OCI-LY3 (cell line): ENCODE results near the gene RFPL1.

Experiments used
- H2AFZ ChIP-seq: fragments of 200-600, 300-600 bp; shearing (Covaris generic); 2 replicates; pipeline ENCODE4 v1.6.0; 2014; ENCODE audit warnings: antibody characterized with exemption, low read depth, low read length
- H3K27ac ChIP-seq: fragments of 200-600, 300-600 bp; sonication (generic); 2 replicates; pipeline ENCODE4 v1.5.1; 2014; ENCODE audit warnings: mild to moderate bottlenecking, low read length, moderate library complexity, mixed read lengths
- H3K27me3 ChIP-seq: fragments of 200-600, 300-600 bp; sonication (generic); 2 replicates; pipeline ENCODE4 v1.6.1; 2014; ENCODE audit warnings: low read depth, low read length, mixed read lengths
- H3K36me3 ChIP-seq: fragments of 200-600, 300-600 bp; sonication (generic); replicated peaks from 2 replicates; pipeline ENCODE3; 2014; ENCODE audit warnings: low read depth, low read length, mixed read lengths
- H3K4me1 ChIP-seq: fragments of 300-600, 200-600 bp; sonication (generic); 2 replicates; pipeline ENCODE4 v1.6.1; 2014; ENCODE audit warnings: low read length, mixed read lengths
- H3K4me2 ChIP-seq: fragments of 200-600, 300-600 bp; sonication (generic); 2 replicates; pipeline ENCODE4 v1.6.1; 2014; ENCODE audit warnings: low read length, mixed read lengths
- H3K4me3 ChIP-seq: fragments of 300-600, 200-600 bp; sonication (generic); 2 replicates; pipeline ENCODE4 v1.5.1; 2014; ENCODE audit warnings: antibody characterized with exemption, mild to moderate bottlenecking, low read length, moderate library complexity
- H3K79me2 ChIP-seq: fragments of 300-600, 200-600 bp; shearing (Covaris generic); 2 replicates; pipeline ENCODE4 v1.6.1; 2014; ENCODE audit warnings: mild to moderate bottlenecking, low read length, mixed read lengths
- H3K9ac ChIP-seq: fragments of 300-600, 200-600 bp; shearing (Covaris generic); 2 replicates; pipeline ENCODE4 v1.6.0; 2014; ENCODE audit warnings: mild to moderate bottlenecking, low read length, moderate library complexity
- H3K9me3 ChIP-seq: fragments of 200-600, 300-600 bp; shearing (Covaris generic); 2 replicates; pipeline ENCODE4 v1.6.1; 2014; ENCODE audit warnings: low read length, mixed read lengths; ENCODE audit not compliant: insufficient read depth
- H4K20me1 ChIP-seq: fragments of 200-600, 300-600 bp; sonication (generic); 2 replicates; pipeline ENCODE4 v1.6.1; 2016; ENCODE audit warnings: low read length, mixed read lengths; ENCODE audit not compliant: insufficient read depth
- CTCF ChIP-seq: fragments of 200-600, 300-600 bp; sonication (generic); IDR thresholded peaks from 2 replicates; pipeline ENCODE4 v1.5.1; 2014; ENCODE audit warnings: antibody characterized with exemption, low read length, low read depth
- EZH2phosphoT487 ChIP-seq: fragments of 200-600 bp; shearing (Covaris generic); IDR thresholded peaks from 2 replicates; pipeline ENCODE4 v1.6.1; 2018; ENCODE audit warnings: antibody characterized with exemption, mixed run types, low read depth

The RFPL1 gene

DNA sequence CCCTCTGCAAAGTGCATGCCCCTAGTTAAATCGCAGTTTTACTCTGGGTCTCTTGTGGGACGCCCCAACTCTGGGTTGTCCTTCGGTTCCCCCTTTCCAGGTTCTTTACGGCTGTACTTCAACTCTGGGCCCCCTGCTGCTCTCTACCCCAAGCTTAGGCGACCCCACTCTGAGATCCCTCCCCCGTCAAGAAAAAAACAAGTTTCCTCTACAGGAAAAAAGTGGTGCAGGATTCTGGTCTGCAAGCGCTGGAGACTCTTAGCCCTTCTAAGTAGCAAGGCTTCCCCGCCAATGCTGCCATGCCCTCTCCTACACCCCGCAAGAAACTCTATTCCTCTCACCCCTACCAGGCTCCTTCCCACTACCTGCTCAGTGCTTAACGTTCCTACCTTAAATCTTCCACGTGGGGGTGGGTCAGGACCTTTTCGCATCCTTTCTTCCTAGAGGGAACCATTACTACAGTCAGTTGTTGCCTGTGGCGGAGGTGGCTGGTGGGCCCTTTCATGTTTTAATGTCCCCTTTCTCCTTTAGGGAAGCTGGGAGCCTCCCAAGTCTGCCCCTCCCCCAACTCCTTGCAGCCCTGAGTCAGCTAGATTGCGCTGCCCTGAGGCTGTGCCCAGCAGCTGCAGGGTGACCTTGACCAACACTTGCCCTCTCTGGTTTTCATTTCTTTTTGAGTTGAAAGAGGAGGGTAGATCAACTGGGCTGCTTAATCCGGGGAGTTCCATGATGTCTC is 43.0 kb downstream of the RFPL1 start:
- H3K9ac ChIP-seq: no peak overlapping the region
- H3K4me2 ChIP-seq: no peak overlapping the region
- no peak overlapping the region for H2AFZ ChIP-seq
- TF ChIP-seq CTCF (no peak), EZH2phosphoT487 (no peak)
- H3K36me3 ChIP-seq: no peaks in the 10 kb centered on the region
- no peak overlapping the region for H3K4me3 ChIP-seq
- H3K79me2 ChIP-seq: no peaks in the 10 kb centered on the region
- H3K4me1 ChIP-seq: peaks cover 10% of the 10 kb centered on the region
- peaks cover 16% of the 10 kb centered on the region for H3K27me3 ChIP-seq
- H3K9me3 ChIP-seq: no peaks in the 10 kb centered on the region
- H4K20me1 ChIP-seq: peaks cover 12% of the 10 kb centered on the region; the same call in 1 of the 2 replicates
- no peak overlapping the region for H3K27ac ChIP-seq

GRCh38 chr22:29482253-29482652 is 43.9 kb downstream of the RFPL1 start:
- H3K4me2 ChIP-seq: no peak overlapping the region
- H3K4me1 ChIP-seq: peaks cover 1% of the 10 kb centered on the region; the same call in 1 of the 2 replicates
- TF ChIP-seq CTCF: no peak
- TF ChIP-seq EZH2phosphoT487: no peak
- no peak overlapping the region for H3K4me3 ChIP-seq
- no peaks in the 10 kb centered on the region for H3K36me3 ChIP-seq
- H3K9me3 ChIP-seq: no peaks in the 10 kb centered on the region
- H3K79me2 ChIP-seq: no peaks in the 10 kb centered on the region
- no peak overlapping the region for H3K9ac ChIP-seq
- peaks cover 5% of the 10 kb centered on the region; the same call in 1 of the 2 replicates for H4K20me1 ChIP-seq
- no peak overlapping the region for H2AFZ ChIP-seq
- H3K27ac ChIP-seq: no peak overlapping the region
- peaks cover 14% of the 10 kb centered on the region for H3K27me3 ChIP-seq

- H4K20me1 ChIP-seq: 0 out of 2 replicates have a peak, but pooled peaks cover under 1% of the 10 kb centered on the region
- peaks cover 4% of the 10 kb centered on the region for H3K4me1 ChIP-seq
- no peak overlapping the region for H3K27ac ChIP-seq
- no peak for TF ChIP-seq CTCF
- no peak for TF ChIP-seq EZH2phosphoT487
- peaks cover 9% of the 10 kb centered on the region for H3K27me3 ChIP-seq
- no peaks in the 10 kb centered on the region for H3K9me3 ChIP-seq
- no peak overlapping the region for H3K4me3 ChIP-seq
- no peaks in the 10 kb centered on the region for H3K36me3 ChIP-seq
- no peak overlapping the region for H2AFZ ChIP-seq
- no peak overlapping the region for H3K9ac ChIP-seq
- no peak overlapping the region for H3K4me2 ChIP-seq
- H3K79me2 ChIP-seq: no peaks in the 10 kb centered on the region
Measured at GRCh38 chr22:29482726-29483125, 44.3 kb downstream of the RFPL1 start.

DNA sequence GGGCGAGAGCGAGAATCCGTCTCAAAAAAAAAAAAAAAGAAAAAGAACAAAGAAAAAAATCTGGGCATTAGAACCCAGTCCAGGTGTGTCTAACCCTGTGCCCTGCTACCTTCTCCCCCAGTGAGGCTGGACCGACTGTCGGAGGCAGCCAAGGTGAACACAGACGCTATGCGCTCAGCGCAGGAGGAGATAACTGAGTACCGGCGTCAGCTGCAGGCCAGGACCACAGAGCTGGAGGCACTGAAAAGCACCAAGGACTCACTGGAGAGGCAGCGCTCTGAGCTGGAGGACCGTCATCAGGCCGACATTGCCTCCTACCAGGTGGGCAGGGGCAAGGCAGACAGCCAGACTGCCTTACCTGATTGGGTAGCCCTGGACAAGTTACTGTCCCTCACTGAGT is 44.9 kb downstream of the RFPL1 start:
- Histone ChIP-seq H3K9ac (no peak overlapping the region), H3K27me3 (peaks cover 4% of the 10 kb centered on the region; the same call in 1 of the 2 replicates), H3K4me1 (peaks cover 5% of the 10 kb centered on the region), H3K36me3 (no peaks in the 10 kb centered on the region), H3K4me3 (no peak overlapping the region), H4K20me1 (no peaks in the 10 kb centered on the region), H3K79me2 (no peaks in the 10 kb centered on the region), H3K9me3 (no peaks in the 10 kb centered on the region), H3K4me2 (no peak overlapping the region), H3K27ac (no peak overlapping the region), H2AFZ (no peak overlapping the region)
- no peak for TF ChIP-seq CTCF
- no peak for TF ChIP-seq EZH2phosphoT487
